ENCODE data around the gene PLCD3.

Gene PLCD3

DNA sequence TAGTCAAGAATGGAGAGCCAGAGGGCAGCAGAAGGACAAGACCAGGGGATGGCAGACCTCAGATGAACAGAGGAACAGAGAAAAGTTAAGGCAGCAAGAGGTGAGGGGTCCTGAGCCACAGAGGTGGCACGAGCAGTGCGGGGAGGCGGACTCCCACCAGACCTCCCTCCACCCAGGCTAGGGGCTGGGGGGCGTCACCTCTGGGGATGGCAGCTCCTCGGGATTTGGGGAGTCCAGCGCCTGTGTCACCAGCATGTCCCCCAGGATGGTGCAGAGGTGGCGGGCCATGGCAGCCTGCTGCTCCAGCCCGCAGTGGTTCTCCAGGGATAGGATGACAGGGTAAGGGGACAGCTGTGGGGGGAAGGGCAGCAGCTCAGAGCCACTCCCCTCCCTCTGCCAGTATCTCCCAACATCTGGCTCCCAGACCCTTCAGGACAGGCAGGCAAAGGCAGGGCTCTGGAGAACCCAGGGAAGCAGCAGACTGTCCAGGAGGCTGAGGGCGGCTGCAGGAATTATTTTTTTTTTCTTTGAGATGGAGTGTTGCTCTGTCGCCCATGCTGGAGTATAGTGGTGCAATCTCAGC, 15.8 kb downstream of the PLCD3 start:
- DNase-seq: no peak

DNA sequence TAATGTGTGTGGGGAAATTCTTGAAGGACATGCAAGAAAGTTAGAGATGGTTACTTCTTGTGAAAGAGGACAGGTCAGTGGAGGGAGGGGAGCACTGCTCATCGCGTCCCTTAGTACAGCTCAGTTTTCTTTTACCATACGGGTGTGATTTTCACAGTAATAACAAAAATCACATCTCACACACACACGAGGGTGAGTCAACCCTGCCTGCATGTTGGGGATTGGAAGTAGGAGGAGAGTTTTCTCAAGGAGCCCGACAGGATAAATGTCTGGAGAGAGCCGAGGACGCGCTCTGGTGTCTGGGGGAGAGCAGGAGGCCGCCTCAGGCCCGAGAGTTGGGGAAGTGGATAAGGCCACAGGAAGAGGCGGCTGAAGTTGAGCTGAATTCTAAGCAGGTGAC, 16.4 kb downstream of the PLCD3 start:
- no peak for DNase-seq

DNA sequence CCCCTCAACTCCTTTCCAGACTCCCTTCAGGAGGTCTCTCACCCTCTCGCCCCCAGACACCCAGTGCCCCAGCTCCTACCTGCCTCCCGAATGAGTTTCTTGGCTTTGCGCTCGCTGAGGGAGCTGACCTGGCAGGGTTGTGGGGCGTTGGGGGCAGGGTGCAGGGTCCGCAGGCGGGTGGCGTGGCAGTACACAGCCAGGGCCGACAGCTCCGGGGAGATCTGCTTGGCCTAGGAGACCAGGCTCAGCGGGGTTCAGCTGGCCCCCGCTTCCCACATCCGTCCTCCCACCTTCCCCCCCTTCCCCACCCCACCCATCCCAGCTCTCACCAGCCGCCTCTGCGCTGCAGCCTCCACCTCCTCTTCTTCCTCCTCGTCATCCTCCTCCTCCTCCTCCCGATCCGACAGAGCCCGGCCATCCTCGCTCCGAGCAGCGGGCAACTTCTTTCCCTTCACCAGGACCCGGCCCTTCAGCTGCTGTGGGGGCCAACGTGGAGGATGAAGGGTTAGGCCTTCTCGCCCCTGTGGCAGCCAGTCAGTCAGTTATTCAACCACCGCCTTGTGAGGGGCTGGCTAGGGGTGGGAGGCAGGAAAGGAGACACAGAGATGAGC, 17.2 kb downstream of the PLCD3 start:
- no peak for DNase-seq

DNA sequence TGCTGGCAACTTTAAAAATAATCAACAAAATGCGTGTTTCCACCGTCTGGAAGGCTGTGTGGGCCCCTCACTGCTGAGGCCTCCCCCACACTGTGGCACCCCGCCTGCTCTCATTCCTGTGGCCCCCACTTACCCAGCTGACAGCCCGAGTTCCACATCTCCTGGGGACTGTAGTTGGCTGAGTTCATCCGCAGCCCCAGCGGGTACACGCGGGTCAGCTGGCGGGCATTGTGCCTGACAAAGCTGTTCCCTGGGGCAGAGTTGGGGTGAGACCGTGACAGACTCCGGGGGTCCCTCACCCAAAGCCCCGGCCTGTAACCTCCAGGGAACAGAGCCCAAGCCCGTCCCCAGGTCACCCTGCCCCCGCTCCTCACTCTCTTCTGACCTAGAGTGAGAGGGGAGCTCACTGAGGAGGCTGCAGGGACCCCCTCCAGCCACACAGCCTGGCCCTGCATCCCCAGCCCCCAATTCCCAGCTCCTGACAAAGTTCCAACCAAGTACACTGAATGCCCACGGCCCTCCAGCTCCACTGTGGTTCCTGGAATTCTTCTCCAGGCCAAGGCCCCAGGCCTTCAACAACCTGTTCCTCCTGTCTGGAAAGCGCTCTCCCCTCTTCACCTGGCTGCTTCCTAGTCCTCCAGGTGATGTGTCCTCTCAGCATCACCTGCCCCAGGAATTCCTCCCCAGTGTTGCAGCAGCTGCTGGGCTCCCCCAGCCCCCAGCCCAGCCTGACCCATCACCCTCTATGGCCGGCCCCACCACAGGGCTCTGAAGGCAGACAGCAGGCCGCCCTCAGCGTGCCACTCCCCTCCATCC, 18.0 kb downstream of the PLCD3 start:
- DNase-seq: no peak

DNA sequence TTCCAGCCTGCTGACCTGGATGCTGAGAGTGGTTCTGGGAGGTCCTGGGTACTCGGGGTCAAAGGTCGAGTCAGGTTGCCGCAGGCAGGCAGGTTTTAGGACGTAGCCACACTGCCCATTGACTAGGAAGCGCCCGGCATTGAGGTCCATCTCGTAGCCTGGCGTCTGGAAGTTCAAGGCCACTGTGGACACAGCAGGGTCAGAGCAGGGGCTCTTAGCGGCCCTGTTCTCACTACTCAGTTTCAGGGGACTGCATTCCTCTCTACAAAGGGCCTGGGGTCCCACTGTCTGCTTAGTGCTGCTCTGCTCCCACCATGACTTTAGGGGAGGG, 18.9 kb downstream of the PLCD3 start:
- no peak for DNase-seq

DNA sequence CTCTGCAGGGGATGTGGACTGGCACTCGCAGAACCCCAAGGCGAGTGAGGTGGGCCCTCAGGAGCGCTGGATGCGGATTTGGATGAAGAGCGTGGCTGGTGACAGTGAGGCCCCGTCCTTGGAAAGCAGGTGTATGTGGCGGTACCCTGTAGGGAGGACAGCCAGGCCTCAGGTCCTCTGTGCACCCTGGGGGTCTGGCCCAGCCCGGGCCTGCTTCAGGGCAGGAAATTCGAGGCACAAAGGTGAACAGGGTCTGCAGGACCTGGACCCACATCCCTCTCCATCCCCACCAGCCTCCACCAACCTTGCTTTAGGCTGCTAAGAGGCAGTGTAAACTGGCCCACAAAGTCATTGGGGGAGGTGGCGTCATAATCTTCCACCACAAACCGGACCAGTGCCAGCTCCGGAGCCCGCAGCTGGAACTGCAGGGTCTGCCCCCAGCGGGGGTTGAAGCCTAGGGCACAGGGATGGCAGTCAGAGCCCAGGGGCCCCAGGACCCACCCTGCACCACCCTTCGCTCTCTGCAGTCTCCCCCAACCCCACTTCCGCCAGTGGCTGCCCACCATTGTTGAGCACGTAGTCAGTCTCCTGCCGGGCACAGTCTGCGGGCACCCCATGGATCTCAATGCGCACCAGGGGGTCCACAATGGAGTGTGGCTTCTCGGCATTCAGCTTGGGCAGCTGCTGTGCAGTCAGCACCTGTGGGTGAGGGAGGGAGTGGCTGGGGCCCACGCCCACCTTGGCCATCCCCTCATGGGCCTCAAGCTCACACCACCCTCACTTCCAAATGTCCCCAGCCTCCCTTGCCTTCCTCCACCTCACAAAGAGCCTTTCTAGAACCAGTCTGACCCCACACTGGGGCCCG, 19.5 kb downstream of the PLCD3 start:
- DNase-seq: no peak

GRCh38 chr17:45111850-45112249, 20.5 kb downstream of the PLCD3 start:
- no peak for DNase-seq

- no peak for DNase-seq
Observed at GRCh38 chr17:45110676-45111611, 21.4 kb downstream of the PLCD3 start.

GRCh38 chr17:45108595-45109521, 23.5 kb downstream of the PLCD3 start:
- no peak for DNase-seq

DNA sequence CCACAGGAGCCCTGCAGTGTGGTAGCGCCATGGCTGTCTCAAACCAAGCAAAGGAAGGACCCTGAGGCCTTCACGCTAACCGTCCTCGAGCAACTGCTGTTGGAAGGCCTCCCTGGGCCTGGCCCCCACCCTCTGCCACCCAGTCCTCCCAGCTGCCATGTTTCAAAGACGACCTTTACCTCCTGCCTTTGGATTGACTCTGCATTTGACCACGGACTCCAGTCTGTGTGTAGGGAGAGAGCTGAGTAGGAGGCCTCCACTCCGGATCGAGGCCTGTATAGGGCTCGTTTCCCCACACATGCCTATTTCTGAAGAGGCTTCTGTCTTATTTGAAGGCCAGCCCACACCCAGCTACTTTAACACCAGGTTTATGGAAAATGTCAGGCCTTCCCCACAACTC, 24.3 kb downstream of the PLCD3 start:
- DNase-seq: no peak

- DNase-seq: no peak
Observed at GRCh38 chr17:45107293-45108010, 24.9 kb downstream of the PLCD3 start.

DNA sequence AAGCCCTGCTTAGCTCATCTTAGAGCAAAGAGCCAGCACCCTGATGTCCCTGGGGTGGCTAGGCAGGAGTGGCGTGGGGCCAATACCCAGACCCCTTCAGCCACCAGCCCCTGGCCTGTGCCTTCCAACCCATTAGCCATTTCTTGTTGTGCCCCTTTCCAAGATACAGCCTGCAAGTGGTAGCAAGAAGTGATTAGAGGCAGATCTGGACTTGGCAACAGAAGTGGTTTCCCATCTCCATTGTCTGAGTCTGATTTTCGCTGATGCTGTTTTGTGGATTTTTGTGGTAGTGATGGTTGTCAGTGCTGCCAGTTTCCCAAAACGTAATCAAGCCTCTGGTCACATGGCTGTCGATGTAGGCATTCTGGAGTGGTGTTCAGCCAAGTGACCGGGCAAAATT, 25.7 kb downstream of the PLCD3 start:
- DNase-seq: no peak

DNA sequence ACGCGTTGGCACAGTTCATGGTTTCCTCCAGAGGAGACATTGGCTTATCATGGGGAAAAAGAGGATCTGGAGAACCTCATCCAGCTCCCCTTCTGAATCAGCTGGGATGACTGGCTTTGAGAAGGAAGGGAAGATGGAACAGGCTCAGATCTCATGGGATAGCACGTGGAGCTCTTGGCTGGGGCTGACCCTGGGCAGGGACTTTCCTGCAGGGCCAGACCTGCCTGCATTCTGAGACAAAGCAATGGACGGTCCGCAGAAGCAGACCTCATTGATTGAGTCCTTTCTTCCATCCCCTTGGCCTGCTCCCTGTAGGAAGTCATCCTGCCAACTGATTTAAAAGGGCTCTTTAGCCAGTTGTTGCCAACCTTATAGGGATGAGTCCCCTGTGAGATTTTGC, 26.2 kb downstream of the PLCD3 start:
- DNase-seq: no peak

DNA sequence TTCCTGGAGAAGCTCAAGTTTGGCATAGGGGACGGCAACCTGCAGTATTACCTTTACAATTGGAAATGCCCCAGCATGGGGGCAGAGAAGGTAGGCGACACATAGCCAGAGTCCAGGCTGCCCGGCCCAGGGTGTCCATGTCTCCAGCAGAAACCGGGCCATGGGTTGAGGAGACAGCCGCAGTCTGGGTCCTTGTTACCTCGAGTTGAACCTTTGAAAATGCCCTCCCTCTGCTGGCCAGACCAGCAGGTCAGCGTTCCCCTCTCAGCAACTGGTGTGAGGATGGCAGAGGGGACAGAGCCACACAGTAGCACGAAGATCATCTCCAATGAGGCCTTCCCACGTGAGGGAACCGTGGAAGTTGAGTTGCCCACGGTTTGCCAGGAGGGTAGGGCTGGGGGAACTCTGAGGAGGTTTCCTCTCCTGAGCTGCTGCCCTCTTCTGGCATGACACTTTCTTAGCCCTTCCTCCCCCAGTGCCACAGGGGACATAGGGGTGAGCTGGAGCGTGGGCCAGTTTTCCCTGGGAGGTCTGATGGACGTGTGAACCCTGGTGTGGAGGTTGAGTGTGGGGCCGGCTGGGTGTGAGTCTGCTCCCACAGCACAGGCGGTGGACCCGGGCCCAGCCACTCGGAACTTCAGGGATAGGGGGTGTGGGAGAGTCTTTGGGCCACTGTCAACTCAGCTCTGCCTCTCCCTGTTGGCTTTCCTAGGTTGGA, 27.2 kb downstream of the PLCD3 start:
- DNase-seq: no peak

DNA sequence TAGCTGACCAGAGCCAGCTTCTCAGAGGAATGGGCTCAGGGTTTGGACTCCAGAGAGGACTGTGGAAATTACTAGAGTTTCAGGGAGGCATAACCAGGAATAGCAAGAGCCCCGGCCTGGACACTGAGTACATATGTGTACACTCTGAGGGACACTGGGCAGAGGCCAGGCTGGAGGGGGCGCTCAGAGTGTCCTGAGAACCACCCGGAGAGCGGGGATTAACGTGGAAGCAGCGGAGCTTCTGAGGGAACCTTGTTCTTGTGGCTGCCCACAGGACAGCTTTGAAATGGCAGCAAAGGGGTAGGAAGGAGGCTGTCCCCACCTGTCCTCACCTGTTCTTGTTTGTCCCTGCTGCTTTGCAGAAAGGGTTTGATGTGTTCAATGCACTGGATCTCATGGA, 27.8 kb downstream of the PLCD3 start:
- DNase-seq: no peak

GRCh38 chr17:45104029-45104428, 28.3 kb downstream of the PLCD3 start:
- DNase-seq: no peak

GRCh38 chr17:45103269-45103795, 29.0 kb downstream of the PLCD3 start:
- no peak for DNase-seq

DNA sequence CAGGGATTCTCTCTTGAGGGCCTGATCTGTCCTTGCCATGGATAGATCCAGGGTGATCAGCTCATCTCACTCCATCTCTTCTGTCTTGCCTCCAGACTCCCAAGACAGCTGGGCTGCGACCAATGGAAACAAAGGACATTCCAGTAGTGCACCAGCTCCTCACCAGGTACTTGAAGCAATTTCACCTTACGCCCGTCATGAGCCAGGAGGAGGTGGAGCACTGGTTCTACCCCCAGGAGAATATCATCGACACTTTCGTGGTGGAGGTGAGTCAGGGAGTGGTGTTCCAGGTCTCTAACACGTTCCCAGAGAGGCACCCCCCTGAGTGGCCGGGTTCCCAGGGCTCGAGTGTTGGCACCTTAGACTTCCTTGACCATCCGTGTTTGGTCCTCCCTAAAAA, 29.5 kb downstream of the PLCD3 start:
- DNase-seq: no peak
